Hypothalamus (tissue), 51 donors: ENCODE data around the gene YLPM1.
"Not testable (repeated sequence)": the region's sequence is repeated elsewhere in the genome, so short reads cannot be mapped to it uniquely, and the experiment has no call there.

Experiments used
- DNase-seq, 51 donors: peaks; one replicate each; lab custom pipeline; 2025; lab: John Stamatoyannopoulos, UW

Gene YLPM1, protein sequence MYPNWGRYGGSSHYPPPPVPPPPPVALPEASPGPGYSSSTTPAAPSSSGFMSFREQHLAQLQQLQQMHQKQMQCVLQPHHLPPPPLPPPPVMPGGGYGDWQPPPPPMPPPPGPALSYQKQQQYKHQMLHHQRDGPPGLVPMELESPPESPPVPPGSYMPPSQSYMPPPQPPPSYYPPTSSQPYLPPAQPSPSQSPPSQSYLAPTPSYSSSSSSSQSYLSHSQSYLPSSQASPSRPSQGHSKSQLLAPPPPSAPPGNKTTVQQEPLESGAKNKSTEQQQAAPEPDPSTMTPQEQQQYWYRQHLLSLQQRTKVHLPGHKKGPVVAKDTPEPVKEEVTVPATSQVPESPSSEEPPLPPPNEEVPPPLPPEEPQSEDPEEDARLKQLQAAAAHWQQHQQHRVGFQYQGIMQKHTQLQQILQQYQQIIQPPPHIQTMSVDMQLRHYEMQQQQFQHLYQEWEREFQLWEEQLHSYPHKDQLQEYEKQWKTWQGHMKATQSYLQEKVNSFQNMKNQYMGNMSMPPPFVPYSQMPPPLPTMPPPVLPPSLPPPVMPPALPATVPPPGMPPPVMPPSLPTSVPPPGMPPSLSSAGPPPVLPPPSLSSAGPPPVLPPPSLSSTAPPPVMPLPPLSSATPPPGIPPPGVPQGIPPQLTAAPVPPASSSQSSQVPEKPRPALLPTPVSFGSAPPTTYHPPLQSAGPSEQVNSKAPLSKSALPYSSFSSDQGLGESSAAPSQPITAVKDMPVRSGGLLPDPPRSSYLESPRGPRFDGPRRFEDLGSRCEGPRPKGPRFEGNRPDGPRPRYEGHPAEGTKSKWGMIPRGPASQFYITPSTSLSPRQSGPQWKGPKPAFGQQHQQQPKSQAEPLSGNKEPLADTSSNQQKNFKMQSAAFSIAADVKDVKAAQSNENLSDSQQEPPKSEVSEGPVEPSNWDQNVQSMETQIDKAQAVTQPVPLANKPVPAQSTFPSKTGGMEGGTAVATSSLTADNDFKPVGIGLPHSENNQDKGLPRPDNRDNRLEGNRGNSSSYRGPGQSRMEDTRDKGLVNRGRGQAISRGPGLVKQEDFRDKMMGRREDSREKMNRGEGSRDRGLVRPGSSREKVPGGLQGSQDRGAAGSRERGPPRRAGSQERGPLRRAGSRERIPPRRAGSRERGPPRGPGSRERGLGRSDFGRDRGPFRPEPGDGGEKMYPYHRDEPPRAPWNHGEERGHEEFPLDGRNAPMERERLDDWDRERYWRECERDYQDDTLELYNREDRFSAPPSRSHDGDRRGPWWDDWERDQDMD (N-terminal part only)

DNA sequence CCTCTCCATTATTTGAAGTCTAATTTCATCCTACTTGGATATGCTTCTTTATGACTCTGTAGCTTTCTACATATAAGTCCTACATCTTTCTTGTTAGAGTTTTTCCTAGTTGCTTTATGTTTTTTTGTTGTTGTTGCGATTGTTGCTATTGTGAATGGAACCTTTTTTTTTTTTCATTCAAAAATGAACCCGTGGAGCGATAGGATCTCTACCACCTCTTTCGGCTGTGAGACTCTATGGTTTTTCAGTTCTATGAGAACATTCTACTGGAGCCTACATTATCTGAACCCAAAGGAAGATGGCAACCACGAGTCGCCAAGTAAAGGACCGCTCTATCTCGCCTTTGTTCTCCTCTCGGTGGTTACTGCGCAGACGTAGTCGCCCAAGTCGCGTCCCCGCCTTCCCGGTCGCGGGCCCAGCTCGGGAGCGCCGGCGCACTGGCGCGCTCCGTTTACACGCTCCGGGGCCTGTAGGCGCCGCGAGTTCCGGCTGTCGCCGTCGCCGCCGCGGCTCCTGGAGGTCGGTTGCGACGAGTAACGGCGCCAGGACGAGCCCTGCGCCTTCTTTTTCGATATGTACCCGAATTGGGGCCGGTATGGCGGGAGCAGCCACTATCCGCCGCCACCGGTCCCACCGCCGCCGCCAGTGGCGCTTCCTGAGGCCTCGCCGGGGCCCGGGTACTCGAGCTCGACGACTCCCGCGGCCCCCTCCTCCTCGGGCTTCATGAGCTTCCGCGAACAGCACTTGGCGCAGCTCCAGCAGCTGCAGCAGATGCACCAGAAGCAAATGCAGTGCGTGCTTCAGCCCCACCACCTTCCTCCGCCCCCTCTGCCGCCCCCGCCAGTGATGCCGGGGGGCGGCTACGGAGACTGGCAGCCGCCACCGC lies at the start of gene YLPM1:
Gene YLPM1 (plus strand): TSS at position 400 of the 886 bp plus-strand sequence. CDS start 174 bp downstream, at position 574.
- peak; percentile 53 to 96 (median 85) for DNase-seq

DNA sequence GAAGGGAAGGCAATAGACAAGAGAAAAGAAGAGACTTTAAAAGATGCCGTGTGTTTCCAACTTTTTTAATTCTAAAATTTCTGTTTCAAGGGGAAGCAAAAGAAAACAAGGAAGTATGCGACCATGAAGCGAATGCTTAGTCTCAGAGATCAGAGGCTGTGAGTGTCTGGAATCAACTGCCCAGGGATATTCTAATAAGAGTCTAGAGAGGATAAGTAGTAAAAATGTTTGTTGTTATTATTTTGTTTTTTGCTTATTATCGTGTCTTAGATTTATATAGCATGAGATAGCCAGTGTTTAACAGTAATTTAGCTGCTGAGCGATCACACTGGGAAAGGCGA lies 49.8 kb upstream of the YLPM1 start:
- no peak for DNase-seq

DNA sequence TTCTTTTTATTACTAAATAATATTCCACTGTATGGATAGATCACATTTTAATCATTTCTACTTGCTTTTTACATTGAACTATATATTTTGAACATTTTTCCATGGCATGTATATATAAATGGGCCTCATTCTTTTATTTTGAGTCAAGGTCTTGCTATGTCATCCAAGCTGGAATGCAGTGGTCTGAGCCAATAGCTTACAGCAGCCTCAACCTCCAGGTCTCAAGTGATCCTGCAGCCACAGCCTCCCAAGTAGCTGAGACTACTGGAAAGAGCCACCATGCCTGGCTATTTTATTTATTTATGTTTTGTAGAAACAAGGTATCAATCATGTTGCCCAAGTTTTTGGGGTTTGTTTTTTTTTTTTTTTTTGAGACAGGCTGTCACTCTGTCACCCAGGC lies 42.6 kb upstream of the YLPM1 start:
- no peak for DNase-seq

DNA sequence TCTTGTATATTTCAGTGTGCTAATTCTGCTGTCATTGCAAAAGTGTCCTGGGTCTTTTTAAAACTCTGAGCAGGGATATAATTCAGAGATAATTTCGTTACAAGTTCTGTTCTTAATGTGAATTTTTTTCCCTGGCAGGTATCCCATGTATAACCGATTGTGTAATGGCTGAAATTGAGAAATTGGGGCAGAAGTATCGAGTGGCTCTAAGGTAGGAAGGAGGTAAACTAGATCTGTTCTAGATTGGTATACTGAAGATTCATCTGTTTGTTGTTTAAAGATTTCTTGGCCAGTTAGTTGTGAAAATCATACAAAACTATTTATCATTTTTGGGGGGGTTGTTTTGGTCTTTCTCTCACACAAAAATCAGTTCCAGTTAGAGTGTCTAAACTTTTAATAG lies 40.0 kb upstream of the YLPM1 start:
- no peak for DNase-seq

DNA sequence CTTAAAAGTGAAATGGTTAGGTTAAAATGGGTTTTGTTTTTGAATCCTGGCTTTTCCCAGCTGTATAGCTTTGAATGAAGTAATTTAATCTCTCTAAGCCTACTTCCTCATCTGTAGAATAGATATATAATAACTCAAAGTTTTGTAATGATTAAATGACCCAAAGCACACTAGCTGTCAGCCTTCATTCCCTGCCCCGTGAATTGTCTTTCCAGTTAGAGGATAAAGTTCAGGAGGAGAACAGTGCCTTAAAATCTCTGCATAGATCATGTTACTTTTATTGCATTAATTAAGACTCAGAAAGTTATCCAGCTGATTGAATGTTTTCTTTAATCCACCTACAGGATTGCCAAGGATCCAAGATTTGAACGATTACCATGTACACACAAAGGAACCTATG lies 30.7 kb upstream of the YLPM1 start:
- DNase-seq = no peak

DNA sequence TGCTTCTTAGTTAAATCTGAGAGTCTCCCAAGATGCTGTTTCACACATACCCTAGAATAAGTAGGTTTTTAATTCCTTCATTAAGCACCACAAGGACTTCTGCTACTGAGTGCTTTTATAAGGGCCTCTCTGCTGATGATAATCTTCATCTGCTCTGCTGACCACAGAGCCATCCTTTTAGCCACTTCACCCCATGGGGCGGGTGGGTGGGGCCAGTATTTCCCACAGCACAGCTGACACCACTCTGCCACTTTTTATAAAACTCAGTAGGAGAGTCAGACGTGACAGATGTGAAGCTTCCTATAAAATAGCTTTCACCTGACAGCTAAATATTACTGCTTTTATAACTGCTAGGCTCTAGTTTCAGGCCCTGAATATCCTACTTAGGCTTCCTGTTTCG lies 29.9 kb upstream of the YLPM1 start:
- no peak for DNase-seq

DNA sequence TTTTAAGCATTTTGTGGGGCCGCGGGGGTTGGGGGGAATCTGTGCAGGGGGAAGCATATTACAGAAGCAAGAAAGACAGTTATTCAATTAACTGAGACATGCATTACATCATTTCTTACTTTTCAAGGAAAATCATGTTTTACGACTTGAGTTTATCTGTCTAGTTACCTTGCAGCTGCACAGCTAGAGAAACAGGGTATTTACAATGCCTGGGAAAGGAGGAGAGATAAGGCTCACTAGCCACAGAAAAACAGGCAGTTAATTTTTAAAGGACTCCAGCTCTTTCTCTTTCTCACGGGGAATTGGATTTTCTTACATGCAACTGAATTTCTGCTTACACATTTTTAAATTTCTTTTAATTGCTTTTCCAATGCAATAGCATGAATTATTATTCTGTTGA lies 28.0 kb upstream of the YLPM1 start:
- DNase-seq = no peak

DNA sequence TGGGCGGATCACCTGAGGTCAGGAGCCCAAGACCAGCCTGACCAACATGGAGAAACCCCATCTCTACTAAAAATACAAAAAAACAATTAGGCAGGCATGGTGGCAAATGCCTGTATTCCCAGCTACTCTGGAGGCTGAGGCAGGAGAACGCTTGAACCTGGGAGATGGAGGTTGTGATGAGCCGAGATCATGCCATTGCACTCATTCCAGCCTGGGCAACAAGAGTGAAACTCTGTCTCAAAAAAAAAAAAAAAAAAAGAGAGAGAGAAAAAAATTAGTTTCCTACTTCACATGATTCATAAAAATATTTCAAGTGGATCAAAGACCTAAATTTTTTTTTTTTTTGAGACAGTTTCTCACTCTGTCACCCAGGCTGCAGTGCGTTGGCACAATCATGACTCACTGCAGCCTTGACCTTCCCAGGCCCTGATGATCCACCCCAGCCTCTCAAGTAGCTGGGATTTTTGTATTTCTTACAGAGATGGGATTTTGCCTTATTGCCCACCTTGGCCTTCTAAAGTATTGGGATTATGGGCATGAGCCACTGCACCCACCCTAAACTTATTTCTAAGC lies 25.3 kb upstream of the YLPM1 start:
- no peak for DNase-seq

DNA sequence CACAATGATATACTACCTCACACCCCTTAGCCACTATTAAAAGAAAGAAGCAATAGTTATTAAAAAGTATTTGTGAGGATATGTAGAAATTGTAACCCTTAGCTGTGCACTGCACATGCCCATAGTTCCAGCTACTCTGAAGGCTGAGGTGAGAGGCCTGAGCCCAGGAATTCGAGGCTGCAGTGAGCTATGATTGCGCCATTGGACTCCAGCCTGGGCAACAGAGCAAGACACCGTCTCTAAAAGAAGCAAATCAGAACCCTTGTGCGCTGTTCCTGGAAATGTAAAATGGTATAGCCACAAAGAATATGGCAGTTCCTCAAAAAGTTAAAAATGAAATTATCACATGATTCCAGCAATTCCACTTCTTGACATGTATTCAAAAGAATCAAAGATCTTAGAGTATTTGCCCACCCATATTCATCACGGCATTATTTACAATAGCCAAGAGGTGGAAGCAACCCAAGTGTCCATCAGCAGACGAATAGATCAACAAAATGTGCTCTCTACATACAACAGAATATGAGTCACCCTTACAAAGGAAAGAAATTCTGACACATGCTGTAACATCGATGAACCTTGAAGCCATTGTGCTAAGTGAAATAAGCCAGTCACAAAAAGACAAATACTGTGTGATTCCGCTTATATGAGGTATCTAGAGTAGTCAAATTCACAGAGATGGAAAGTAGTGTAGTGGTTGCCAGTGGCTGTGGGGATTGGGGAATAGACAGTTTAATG lies 23.7 kb upstream of the YLPM1 start:
- no peak for DNase-seq

DNA sequence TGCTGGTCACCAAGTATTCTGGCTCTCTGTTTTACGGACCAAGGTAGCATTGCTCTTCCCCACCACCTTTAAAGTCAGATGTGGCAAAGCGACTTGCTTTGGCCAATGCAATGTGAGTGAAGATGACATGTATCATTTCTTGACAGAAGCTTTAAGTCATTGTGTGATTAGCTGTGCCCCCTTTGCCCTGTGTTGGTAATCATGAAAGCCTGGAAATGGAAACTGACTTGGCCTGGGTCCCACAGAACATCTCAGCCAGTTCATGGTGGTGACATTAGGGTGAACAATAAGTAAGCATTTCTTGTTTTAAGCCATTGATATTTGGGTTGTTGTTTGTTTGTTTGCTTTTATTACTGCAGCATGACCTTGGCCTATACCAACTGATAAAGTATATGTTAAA lies 15.9 kb upstream of the YLPM1 start:
- DNase-seq = no peak

DNA sequence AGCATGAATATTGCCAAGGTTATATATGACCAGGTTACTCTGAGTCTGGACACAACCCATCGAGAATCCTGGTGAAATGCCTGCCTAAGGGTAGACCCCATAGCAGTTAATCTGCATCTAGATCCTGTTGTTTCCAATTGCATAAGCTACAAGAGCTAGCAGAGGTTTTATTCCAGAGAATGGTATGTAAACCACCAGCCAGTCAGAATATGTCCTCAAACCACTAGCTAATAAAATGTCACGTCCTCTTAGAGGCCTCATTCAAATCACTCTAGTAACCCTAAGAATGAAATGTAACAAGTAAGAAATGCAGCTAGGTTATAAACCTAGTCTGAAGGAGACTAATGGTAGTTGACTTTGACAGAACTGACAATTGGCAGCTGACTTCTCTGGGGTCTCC lies 9.0 kb upstream of the YLPM1 start:
- DNase-seq = no peak

DNA sequence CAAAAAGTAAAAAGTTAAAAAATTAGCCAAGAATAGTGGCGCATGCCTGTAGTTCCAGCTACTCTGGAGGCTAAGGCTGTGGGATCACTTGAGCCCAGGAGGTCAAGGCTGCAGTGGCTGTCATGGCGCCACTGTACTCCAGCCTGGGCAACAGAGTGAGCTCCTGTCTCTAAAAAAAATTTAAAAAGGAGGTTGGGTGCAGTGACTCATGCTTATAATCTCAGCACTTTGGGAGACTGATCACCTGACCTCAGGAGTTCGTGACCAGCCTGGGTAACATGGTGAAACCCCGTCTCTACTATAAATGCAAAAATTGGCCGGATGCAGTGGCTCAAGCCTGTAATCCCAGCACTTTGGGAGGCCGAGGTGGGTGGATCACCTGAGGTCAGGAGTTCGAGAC lies 8.2 kb upstream of the YLPM1 start:
- no peak for DNase-seq

DNA sequence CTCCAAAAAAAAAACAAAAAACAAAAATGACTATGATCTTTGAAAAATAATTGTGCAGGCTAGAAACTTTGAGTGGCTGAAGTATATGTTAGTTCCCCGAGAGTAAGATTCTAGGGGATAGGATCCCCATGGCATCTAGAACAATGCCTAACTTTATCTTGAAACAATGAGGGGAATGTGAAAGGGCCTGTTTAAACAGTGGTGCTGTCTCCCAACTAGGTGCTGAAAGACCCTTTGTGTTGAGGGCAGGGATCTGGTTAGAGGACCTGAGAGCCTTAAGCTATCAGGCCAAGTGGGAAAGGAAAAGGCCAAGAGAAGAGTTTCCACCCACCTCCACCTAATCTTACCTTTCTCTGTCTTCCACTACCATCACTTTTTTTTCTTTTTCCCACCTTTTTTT lies 6.8 kb upstream of the YLPM1 start:
- DNase-seq = peak in 1 of 51 donors; percentile 0

DNA sequence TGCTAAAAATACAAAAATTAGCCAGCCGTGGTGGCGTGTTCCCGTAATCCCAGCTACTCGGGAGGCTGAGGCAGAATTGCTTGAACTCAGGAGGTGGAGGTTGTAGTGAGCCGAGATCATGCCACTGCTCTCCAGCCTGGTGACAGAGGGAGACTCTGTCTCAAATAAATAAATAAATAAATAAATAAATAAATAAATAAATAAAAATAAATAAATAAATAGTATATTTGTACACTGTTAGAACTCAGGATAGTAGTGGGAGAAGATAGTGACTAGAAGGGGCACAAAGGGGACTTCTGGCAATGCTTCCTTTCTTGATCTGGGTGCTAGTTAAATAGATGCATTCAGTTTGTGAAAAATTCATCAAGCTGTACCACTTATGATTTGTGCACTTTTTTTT lies 4.6 kb upstream of the YLPM1 start:
- not testable (repeated sequence) for DNase-seq

DNA sequence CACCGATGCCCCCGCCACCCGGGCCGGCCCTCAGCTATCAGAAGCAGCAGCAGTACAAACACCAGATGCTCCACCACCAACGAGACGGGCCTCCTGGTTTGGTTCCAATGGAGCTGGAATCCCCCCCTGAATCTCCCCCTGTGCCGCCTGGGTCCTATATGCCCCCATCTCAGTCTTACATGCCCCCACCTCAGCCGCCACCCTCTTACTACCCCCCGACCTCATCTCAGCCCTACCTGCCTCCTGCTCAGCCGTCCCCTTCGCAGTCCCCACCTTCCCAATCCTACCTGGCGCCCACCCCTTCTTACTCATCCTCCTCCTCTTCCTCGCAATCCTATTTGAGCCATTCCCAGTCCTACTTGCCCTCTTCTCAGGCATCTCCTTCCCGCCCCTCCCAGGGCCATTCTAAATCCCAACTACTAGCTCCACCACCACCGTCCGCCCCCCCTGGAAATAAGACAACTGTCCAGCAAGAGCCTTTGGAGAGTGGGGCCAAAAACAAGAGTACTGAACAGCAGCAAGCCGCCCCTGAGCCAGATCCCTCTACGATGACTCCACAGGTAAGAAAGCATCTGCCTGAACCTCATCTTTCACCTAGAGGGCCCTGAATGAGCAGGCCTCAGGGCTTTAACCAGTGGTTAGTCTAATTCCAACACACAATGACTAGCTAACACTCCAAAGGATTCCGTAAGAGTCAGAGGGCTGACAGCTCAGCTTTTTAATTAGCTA lies 851 bp downstream of the YLPM1 start:
- peak in 12 of 51 donors; percentile 1 to 54 (median 7) for DNase-seq

DNA sequence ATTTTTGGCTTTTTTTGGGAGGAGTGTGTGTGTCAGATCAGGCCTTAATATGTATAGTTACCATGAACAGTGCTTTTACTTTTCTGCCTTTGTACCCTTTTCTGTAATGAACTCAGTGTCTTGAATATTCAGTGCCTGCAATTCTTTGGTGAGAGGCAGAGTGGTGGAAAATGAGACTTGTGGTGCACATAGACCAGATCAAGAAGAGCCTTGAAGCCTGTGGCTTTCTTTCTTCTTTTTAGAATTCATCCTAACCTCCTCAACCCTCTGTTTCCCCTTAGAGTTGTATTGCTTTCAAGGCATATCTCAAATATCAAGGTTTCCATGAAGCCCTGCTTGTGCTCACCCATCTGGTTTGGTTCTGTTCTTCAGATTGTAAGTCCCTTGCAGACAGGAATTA lies 2.6 kb downstream of the YLPM1 start:
- DNase-seq = no peak

DNA sequence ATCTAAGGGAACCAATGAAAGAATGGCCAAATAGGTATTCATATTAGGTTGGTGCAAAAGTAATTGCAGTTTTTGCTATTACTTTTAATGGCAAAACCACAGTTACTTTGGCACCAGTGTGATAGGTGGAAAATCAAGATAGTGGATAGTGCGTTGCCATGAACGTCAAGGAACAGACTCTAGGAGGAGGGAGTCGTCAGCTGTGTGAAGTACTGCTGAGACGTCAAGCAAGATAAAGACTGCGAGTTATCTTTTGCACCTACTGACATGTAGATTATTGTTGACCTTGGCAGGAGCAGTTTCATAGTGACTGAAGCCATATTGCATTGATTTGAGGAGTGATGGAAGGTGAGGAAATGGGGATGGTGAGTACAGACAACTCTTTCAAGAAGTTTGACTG lies 8.3 kb downstream of the YLPM1 start:
- no peak for DNase-seq

DNA sequence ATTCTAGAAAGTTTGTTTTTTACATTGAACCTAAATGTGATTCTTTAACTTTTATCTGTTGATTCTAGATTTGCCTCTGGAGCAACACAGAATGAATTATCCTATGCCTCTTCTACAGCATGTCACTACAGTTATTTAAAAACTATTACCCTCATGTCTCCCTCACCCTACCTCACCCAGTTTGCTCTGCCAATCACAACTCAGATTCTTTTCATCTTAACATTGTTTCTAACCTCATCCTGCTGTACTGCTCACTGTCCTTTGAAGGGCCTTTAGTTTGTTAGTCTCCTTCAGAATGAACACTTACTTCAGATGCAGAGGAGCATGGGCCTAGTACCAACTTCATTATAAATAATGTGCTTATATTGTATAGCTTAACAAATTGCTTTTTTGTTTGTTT lies 21.5 kb downstream of the YLPM1 start:
- no peak for DNase-seq
